GM19438 (cell line): ENCODE data around the gene GDF9.

Experiments
- ATAC-seq: cut with Tn5 transposase; IDR thresholded peaks from one replicate; pipeline ENCODE4 v1.9.1; 2021; ENCODE audit warnings: low read depth; ENCODE audit not compliant: unreplicated experiment

GDF9 gene

GRCh38 chr5:132822650-132823480, 43.4 kb downstream of the GDF9 start:
- ATAC-seq = no peak

GRCh38 chr5:132821791-132822190, 44.5 kb downstream of the GDF9 start:
- ATAC-seq = no peak

- ATAC-seq = no peak
Measured at GRCh38 chr5:132821350-132821749, 44.9 kb downstream of the GDF9 start.

- ATAC-seq = no peak
Measured at GRCh38 chr5:132820162-132820754, 46.0 kb downstream of the GDF9 start.

GRCh38 chr5:132819468-132819867, 46.8 kb downstream of the GDF9 start:
- ATAC-seq = no peak

GRCh38 chr5:132817011-132817410, 49.3 kb downstream of the GDF9 start:
- no peak for ATAC-seq

- ATAC-seq = no peak
Measured at GRCh38 chr5:132816554-132816953, 49.7 kb downstream of the GDF9 start.

- no peak for ATAC-seq
Measured at GRCh38 chr5:132816083-132816482, 50.2 kb downstream of the GDF9 start.

- ATAC-seq = no peak
Measured at GRCh38 chr5:132815454-132815853, 50.8 kb downstream of the GDF9 start.

- no peak for ATAC-seq
Measured at GRCh38 chr5:132814503-132815294, 51.6 kb downstream of the GDF9 start.

- ATAC-seq = no peak
Measured at GRCh38 chr5:132813599-132814502, 52.4 kb downstream of the GDF9 start.

- no peak for ATAC-seq
Measured at GRCh38 chr5:132812781-132813598, 53.3 kb downstream of the GDF9 start, which contains the start of gene SOWAHA. SOWAHA (plus strand) TSS chr5:132813302; CDS start chr5:132813622, 320 bp downstream.

- no peak for ATAC-seq
Measured at GRCh38 chr5:132812123-132812765, 54.0 kb downstream of the GDF9 start.
